ENCODE measurements around the gene MYL11.

Gene MYL11

DNA sequence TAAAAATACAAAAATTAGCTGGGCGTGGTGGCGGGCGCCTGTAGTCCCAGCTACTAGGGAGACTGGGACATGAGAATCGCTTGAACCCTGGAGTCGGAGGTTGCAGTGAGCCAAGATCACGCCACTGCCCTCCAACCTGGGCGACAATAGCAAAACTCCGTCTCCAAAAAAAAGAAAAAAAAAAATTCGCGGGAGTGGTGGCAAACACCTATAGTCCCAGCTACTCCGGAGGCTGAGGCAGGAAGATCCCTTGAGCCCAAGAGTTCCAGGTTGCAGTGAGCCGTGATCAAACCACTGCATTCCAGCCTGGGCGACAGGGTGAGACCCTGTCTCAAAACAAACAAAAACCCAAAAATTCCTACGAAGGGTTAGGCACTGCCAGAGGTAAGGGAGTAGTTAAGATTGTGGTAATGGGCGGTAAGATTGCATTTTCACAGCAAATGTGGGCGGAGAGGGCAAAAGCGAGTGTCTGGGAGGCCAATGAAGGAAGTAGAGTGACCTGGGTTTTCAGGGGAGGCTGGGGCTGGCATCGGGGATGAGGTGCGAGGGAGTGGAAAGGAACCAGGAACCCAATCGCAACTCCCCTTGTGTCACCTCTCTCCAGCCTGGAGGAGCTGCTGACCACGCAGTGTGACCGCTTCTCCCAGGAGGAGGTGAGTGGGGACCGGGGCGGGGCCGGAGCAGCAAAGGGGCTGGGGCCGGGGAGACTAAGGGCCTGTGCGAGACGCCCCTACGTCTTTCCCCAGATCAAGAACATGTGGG lies 2.6 kb downstream of the MYL11 start:
- Histone ChIP-seq H3K27me3 (no peaks in the 10 kb centered on the region), H3K4me1 (ENCODE audit: control insufficient read depth in 1 of 2, insufficient read depth in 1 of 2, low read depth in 1 of 2, low read length in 1 of 2) (peaks cover 22 to 30% of the 10 kb centered on the region in 2 experiments), H3K9me3 (no peaks in the 10 kb centered on the region), H3K27ac (peak overlapping the region; percentile 99), H3K4me3 (ENCODE audit: low read depth in 1 of 2, low read length in 1 of 2) (peak overlapping the region; percentile 81 to 87), H3K36me3 (no peaks in the 10 kb centered on the region)
- TF ChIP-seq, protein P1, sequence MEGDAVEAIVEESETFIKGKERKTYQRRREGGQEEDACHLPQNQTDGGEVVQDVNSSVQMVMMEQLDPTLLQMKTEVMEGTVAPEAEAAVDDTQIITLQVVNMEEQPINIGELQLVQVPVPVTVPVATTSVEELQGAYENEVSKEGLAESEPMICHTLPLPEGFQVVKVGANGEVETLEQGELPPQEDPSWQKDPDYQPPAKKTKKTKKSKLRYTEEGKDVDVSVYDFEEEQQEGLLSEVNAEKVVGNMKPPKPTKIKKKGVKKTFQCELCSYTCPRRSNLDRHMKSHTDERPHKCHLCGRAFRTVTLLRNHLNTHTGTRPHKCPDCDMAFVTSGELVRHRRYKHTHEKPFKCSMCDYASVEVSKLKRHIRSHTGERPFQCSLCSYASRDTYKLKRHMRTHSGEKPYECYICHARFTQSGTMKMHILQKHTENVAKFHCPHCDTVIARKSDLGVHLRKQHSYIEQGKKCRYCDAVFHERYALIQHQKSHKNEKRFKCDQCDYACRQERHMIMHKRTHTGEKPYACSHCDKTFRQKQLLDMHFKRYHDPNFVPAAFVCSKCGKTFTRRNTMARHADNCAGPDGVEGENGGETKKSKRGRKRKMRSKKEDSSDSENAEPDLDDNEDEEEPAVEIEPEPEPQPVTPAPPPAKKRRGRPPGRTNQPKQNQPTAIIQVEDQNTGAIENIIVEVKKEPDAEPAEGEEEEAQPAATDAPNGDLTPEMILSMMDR (IDR thresholded peaks at IDR 0.05): no peak

DNA sequence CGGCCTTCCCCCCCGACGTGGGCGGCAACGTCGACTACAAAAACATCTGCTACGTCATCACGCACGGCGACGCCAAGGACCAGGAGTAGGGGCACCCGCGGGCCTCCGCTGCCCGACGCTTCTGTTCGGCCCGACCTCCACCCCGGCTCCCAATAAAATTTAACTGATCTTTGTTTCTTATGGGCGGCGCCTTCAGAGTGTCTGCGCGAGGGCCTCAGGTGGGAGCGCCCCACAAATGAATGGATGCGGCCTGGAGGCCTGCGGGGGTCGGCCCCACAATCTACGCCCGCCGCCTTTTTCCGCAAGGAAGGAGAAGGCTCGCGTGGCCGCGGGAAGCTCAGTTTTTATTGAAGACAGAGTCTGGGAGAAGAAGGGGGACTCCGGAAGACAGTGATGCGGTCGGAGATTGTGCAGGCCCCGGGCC lies 3.2 kb downstream of the MYL11 start:
- H3K9me3 ChIP-seq: no peaks in the 10 kb centered on the region
- TF ChIP-seq, protein P1 (IDR thresholded peaks at IDR 0.05): no peak
- peak overlapping the region; percentile 99 for H3K27ac ChIP-seq
- H3K4me1 ChIP-seq (ENCODE audit: control insufficient read depth in 1 of 2, insufficient read depth in 1 of 2, low read depth in 1 of 2, low read length in 1 of 2): peaks cover 28 to 36% of the 10 kb centered on the region in 2 experiments
- H3K27me3 ChIP-seq: peaks cover 6% of the 10 kb centered on the region
- H3K36me3 ChIP-seq: no peaks in the 10 kb centered on the region
- peak overlapping the region; percentile 81 to 87 for H3K4me3 ChIP-seq (ENCODE audit: low read depth in 1 of 2, low read length in 1 of 2)

- no peaks in the 10 kb centered on the region for H3K9me3 ChIP-seq
- TF ChIP-seq, protein P1 (IDR thresholded peaks at IDR 0.05): no peak
- peaks cover 7% of the 10 kb centered on the region for H3K27me3 ChIP-seq
- peaks cover 28 to 37% of the 10 kb centered on the region in 2 experiments for H3K4me1 ChIP-seq (ENCODE audit: control insufficient read depth in 1 of 2, insufficient read depth in 1 of 2, low read depth in 1 of 2, low read length in 1 of 2)
- peak overlapping the region; percentile 99 for H3K27ac ChIP-seq
- H3K36me3 ChIP-seq: no peaks in the 10 kb centered on the region
- peak overlapping the region; percentile 81 to 87 for H3K4me3 ChIP-seq (ENCODE audit: low read depth in 1 of 2, low read length in 1 of 2)
These were observed 3.9 kb downstream of the MYL11 start for GRCh38 chr16:30378236-30379157.

DNA sequence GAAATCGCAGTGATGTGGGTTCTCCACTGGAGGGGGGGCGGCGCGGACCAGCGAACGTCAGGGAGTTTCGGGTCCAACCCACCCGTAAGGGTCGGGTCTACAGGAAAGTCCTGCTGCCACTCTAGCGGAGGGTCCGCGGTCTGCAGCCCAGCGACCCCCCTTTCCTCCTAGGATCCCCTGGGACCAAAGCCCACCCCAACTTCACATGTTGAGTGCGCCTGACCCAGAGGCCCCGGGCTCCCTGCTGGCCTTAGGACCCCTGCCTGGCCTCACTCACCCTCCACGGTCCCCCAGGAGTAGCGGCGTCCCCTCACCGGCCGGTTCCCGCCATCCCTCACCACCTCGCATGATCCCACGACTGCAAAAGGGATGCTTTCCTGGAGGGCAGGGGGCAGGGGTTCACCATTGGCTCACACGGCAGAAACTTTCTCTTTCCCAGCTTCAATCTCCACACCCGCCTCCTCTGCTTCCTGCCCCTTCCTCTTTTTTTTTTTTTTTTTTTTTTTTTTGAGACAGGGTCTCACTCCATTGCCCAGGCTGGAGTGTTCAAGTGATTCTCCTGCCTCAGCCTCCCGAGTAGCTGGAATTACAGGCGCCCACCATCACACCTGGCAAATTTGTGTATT lies 4.7 kb downstream of the MYL11 start:
- TF ChIP-seq, protein P1 (IDR thresholded peaks at IDR 0.05): no peak
- Histone ChIP-seq H3K36me3 (no peaks in the 10 kb centered on the region), H3K4me3 (ENCODE audit: low read depth in 1 of 2, low read length in 1 of 2) (peak overlapping the region; percentile 81 to 87), H3K27ac (peak overlapping the region; percentile 99), H3K27me3 (peaks cover 7% of the 10 kb centered on the region), H3K9me3 (no peaks in the 10 kb centered on the region), H3K4me1 (ENCODE audit: control insufficient read depth in 1 of 2, insufficient read depth in 1 of 2, low read depth in 1 of 2, low read length in 1 of 2) (peaks cover 28 to 37% of the 10 kb centered on the region in 2 experiments)

GRCh38 chr16:30380072-30380802 lies 5.6 kb downstream of the MYL11 start:
- no peaks in the 10 kb centered on the region for H3K36me3 ChIP-seq
- peaks cover 7% of the 10 kb centered on the region for H3K27me3 ChIP-seq
- H3K27ac ChIP-seq: peak overlapping the region; percentile 48
- no peaks in the 10 kb centered on the region for H3K9me3 ChIP-seq
- H3K4me3 ChIP-seq (ENCODE audit: low read depth in 1 of 2, low read length in 1 of 2): no peak overlapping the region
- TF ChIP-seq, protein P1 (IDR thresholded peaks at IDR 0.05): no peak
- H3K4me1 ChIP-seq (ENCODE audit: control insufficient read depth in 1 of 2, insufficient read depth in 1 of 2, low read depth in 1 of 2, low read length in 1 of 2): peaks cover 28 to 37% of the 10 kb centered on the region in 2 experiments
